H1 (cell line): ENCODE results near the gene ATAD3A. TPM values are rescaled to one million over a fixed set of nuclear protein-coding genes. Genes with fewer than 3 reads are reported as not detected.

Experiments used
- CTCF ChIP-seq, 3 experiments: IDR thresholded peaks; 1 replicate in 2 of 3; 2 replicates in 1 of 3; pipeline versions ENCODE4 v1.5.1 to v1.6.1; 2011; ENCODE audit warnings: low read length in 3 of 3, mild to moderate bottlenecking in 3 of 3, inconsistent platforms in 2 of 3, low read depth in 1 of 3, moderate library complexity in 1 of 3; ENCODE audit not compliant: insufficient read depth in 1 of 3; ENCODE audit errors: control extremely low read depth in 1 of 3
- RBBP5 ChIP-seq: IDR thresholded peaks from 2 replicates; pipeline ENCODE4 v1.7.1; 2012; ENCODE audit warnings: low read depth, mild to moderate bottlenecking, inconsistent platforms, low read length, moderate library complexity, borderline replicate concordance
- polyA plus RNA-seq, 7 experiments: library from polyadenylated mRNA; depleted of rRNA in 3 of 7; stranded (reverse) in 5 of 7; unstranded in 2 of 7; fragments of >200 nt in 5 of 7; fragments of 200-250 nt in 2 of 7; gene quantifications; 1 replicate in 5 of 7; 2 replicates in 1 of 7; 4 replicates in 1 of 7; pipeline versions ENCODE4 v1.2.1 to v1.2.3, GENCODE V29; 2011 to 2013; ENCODE audit warnings: missing spikeins in 2 of 7, mixed read lengths in 2 of 7
- total RNA-seq: library from RNA; stranded (reverse); fragmentation: NEBNext Ultra II Directional; extraction: Animal tissue kit (Norgen Biotek cat#: 25700); gene quantifications from 2 replicates; pipeline ENCODE4 v1.2.1, GENCODE V29; 2021
- TF ChIP-seq, protein P1 (sequence below): IDR thresholded peaks from 2 replicates; pipeline ENCODE4 v1.6.1; 2012; ENCODE audit warnings: inconsistent platforms

Gene ATAD3A
- total and polyA plus RNA-seq, 2 of the 8 experiments (the other 6 are each of a cell fraction or from before 2014, with no cell fraction given), result 28.3 to 64.7 TPM

GRCh38 chr1:1547476-1547875, 35.5 kb downstream of the ATAD3A start (continued):
- TF ChIP-seq, protein P1, sequence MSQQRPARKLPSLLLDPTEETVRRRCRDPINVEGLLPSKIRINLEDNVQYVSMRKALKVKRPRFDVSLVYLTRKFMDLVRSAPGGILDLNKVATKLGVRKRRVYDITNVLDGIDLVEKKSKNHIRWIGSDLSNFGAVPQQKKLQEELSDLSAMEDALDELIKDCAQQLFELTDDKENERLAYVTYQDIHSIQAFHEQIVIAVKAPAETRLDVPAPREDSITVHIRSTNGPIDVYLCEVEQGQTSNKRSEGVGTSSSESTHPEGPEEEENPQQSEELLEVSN, result no peak
- no peak for TF ChIP-seq CTCF (IDR thresholded peaks at IDR 0.05; ENCODE audit: control extremely low read depth in 1 of 3, insufficient read depth in 1 of 3, low read depth in 1 of 3, low read length in 3 of 3)
- no peak for TF ChIP-seq RBBP5
